HG02623 (cell line): ENCODE data around the gene EPB41L5.
A peak's percentile ranks its signal among the peaks of the same experiment; 100 is the strongest.
"Not testable (repeated sequence)": the region's sequence is repeated elsewhere in the genome, so short reads cannot be mapped to it uniquely, and the experiment has no call there.

ENCODE experiments used
- ATAC-seq: cut with Tn5 transposase; IDR thresholded peaks from one replicate; pipeline ENCODE4 v1.9.1; 2021; ENCODE audit warnings: moderate library complexity; ENCODE audit not compliant: unreplicated experiment

The EPB41L5 gene

DNA sequence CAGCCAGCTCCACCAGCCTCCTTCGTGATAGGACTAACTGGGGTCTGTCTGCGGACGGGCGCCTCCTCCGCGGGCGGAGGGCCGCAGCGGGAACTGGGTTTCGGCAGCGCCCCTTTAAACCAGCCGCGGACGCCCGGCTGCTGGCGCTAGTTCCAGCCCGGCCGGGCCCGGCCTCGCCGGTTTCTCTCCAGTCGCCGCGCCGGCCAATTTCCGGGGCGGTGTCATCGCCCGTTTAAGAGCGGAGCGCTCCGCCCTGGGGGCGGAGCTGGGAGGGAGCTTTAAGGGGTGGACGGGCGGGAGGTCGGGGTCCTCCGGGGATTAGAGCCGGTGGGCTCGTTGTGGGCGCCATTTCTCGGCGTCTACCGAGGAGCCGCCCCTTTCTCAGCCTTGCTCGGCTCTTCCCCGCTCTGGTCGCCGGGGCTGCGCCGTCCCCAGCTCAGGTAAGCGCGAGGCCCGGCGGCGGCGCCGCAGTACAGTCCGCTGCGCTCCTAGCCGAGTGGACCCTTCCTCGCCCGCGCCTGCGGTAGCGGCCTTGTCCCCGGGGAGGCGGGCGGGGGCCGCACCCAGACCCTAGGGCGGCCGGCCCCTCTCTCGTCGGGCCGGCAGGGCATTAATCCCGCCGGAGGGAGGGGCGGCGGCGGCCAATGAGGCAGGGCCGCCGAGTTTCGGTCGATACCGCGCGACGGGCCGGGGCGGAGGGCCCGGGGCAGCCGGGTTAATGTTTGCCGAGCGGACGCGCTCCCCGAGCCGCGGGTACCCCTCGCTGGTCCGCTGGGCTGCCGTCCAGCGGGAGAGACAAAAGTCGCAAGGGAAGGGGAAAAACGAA, at the start of gene EPB41L5:
Gene EPB41L5 (plus strand): TSS at position 307 of the 826 bp plus-strand sequence. CDS start 6,008 bp downstream, outside the sequence.
- peak; percentile 94 for ATAC-seq

DNA sequence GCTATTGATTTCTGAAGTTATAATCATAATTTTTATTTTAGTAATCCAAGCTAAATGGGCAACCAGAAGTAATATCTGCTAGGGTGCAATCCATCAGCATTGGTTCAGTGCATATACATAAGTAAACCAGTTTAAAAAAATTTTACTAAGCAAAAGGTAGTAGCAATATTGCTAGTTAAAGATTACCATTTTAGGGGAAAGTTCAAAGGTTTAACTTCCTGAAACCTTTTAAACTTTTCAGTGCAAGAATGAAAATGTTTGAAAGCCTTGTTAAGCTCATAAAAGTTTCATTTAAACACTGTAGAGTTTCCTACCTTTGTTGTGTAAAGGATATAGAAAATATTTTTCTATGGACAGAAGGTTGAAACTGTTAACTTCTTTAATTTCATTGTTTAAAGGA, 31.0 kb upstream of the EPB41L5 start:
- no peak for ATAC-seq

DNA sequence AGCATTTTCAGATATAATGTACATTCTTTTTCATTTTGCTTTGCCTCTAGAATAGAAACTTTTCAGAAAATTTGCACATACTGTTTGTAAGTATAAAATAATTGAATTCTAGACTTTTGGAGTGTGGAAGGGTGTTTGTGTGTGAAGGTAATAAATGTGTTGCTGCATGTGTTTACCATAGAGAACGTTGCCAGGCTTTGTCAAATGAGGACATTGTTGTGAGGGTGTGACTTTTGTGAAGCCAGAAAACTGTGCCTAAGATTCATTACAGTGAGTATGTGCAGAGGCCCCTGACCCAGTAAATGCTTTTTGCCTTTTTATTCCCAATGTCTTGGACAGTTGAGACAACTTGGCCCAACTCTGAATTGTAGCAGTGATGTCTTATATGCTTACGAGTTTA, 30.4 kb upstream of the EPB41L5 start:
- no peak for ATAC-seq

DNA sequence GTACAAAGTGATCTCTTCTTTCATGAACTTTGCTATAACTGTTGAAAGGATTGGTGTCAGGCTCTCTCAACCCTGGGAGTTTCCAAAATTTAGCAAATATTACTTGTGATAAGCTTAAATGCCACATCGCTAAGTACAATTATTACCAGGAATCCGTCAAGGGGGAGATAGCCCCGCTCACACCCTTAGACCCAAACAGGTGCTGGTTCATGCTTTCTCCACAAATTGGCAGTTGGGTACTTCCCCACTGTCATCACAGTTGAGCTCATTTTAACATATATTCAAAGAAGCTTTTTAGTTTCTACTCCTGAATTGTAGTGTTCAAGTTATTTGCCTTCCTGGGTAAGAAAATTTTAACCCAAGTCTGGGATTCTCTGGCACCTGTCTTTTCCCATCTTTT, 29.8 kb upstream of the EPB41L5 start:
- ATAC-seq, result no peak

DNA sequence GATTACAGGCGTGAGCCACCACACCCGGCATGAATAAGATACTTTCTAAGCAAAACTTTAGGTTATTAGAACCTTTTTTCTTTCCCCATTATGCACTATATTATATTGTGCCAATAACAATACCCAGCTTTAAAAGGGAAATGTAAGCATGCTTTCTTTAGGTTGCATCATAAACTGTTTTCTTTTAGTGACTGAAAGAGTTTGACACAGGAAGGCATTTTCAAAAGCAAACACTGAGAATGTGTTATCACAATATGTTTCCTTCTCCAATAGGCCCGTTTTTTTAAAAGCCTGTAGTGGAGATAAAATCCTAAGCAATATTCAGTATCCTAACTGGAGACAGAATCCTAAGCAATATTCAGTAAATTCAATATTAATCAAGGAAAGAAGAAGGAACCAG, 16.7 kb upstream of the EPB41L5 start:
- no peak for ATAC-seq

DNA sequence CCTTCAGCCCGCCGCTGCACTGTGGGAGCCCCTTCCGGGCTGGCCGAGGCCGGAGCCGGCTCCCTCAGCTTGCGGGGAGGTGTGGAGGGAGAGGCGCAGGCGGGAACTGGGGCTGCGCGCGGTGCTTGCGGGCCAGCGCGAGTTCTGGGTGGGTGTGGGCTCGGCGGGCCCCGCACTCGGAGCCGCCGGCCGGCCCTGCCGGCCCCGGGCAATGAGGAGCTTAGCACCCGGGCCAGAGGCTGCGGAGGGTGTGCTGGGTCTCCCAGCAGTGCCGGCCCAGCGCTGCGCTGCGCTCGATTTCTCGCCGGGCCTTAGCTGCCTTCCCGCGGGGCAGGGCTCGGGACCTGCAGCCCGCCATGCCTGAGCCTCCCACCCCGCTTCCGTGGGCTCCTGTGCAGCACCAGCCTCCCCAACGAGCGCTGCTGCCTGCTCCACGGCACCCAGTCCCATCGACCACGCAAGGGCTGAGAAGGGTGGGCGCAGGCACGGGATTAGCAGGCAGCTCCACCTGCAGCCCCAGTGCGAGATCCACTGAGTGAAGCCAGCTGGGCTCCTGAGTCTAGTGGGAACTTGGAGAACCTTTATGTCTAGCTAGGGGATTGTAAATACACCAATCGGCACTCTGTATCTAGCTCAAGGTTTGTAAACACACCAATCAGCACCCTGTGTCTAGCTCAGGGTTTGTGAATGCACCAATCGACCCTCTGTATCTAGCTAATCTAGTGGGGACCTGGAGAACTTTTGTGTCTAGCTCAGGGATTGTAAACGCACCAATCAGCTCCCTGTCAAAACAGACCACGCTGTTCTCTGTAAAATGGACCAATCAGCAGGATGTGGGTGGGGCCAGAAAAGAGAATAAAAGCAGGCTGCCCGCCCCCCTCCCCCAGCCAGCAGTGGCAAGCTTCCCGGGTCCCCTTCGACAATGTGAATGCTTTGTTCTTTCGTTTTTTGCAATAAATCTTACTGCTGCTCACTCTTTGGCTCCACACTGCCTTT, 15.7 kb upstream of the EPB41L5 start:
- not testable (repeated sequence) for ATAC-seq

DNA sequence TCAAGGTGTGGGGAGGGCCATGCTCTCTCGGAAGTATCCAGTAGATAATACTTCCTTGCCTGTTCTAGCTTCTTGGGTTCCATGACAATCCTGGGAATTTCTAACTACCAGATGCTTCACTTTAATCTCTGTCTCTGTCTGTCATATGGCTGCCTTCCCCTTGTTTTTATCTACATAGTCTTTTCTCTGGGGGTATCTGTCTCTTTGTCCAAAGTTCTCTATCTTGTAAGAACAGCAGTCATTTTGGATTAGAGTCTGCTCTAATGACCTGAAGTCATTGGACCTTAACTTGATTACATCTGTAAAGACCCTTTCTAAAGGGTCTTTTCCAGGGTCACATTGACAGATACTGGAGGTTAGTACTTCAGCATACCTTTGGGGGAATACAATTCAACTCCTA, 11.4 kb upstream of the EPB41L5 start:
- no peak for ATAC-seq

DNA sequence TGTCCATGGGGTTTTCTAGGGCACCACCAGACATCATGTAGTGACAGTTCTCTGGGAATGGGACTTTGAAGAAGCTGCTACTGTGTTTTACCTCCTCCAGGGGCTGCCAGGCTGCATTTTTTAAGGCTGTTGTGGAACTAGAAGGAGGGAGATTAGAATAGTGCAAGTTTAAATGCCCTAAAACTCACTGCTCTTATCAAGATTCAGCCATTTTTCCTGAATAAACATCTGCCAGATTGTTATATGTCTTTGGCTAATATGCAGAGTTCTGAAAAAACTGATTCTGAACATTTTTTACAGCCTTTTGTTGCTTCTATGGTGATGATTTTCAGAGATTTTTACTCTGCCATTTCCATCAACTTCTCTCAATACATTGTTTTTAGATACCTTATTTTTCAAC, 8.6 kb upstream of the EPB41L5 start:
- no peak for ATAC-seq

DNA sequence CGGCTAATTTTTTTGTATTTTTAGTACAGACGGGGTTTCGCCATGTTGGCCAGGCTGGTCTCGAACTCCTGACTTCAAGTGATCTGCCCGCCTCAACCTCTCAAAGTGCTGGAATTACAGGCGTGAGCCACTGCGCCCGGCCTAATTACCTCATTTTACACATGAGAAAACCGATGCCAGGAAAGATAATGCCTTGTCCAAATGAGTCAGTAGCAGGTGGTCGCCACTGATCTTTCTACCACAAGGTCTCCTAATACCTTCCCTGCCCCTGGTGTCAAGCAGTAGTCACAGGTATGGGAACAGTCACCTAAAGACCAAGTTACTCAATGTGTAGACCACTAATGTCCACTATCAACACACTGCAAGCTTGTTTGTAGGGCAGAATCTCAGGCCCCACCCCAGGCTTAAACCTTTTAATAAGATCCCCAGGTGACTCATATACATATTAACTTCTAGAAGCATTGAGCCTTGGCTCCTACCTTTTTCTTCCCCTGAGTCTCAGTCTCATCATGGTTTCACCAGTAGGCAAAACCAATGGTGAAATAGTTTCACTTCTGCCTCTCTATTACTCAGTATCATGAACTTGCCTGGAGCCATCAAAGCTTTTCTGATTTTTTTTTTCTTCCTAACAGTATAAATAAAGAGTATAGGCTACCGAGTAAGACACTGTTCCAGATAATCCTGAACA, 6.9 kb upstream of the EPB41L5 start:
- peak; percentile 88 for ATAC-seq

DNA sequence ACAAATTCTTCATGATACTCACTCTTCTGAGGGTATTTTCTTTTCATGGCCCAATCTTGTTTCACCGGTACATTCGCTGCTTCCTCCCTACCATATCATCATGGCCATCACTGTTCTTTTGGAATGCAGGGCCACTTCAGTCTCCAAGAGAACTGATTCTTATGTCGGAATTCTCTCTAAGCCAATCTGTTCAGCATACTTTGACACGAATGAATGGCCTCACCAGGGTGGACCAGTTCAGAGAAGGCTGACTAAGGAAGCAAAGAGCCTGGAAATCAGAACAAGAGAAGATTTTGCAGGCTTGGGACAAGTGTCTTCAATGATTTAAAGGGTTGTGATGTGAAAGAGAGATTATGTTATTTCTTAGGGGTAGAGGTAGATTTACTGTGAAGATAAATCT, 5.0 kb upstream of the EPB41L5 start:
- no peak for ATAC-seq

DNA sequence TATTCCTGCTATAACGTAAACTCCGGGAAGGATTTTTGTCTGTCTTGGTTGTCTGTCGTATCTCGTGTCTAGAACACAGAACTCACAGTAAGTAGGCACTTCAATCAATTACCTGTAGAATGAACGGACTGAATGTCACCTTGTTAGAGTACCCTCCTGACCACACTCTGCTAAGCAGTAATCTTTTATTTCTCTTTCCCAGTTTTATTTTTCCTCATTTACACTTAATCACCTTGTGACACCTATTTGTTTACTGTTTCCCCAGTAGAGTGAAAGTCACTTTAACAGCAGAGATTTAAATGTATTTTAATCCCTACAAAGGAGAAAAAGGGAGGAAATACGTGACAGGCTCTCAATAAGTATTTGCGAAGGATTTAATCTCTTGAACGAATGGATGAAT, 514 bp upstream of the EPB41L5 start:
- no peak for ATAC-seq

DNA sequence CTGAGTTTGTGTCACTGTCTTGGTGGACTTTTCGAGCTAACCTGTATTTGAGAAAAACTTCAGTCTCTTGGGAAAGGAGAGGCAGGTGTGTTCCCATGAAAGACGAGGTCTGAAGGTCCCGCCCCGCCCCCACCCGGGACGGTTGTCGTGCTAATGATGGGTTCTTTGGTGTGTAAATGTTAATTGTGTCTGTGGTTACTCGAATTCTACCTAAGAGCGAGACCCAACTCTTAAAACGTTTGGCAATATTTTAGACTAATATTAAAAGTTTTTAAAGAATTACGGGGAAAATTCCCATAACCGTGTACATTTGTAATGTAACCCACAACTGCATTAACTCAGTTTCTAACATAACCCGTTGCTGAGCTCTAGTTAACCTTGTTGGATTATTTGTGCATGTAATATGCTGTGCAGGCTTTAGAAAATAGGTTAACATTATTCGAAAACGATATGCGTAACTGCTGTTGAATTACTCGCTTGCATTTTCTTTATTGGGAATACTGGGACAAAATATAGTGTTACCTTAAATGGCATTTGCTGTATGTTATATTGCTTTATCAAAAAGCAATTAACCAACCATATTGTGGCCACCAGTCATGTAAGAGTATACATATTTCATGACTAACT, 833 bp downstream of the EPB41L5 start:
- no peak for ATAC-seq

DNA sequence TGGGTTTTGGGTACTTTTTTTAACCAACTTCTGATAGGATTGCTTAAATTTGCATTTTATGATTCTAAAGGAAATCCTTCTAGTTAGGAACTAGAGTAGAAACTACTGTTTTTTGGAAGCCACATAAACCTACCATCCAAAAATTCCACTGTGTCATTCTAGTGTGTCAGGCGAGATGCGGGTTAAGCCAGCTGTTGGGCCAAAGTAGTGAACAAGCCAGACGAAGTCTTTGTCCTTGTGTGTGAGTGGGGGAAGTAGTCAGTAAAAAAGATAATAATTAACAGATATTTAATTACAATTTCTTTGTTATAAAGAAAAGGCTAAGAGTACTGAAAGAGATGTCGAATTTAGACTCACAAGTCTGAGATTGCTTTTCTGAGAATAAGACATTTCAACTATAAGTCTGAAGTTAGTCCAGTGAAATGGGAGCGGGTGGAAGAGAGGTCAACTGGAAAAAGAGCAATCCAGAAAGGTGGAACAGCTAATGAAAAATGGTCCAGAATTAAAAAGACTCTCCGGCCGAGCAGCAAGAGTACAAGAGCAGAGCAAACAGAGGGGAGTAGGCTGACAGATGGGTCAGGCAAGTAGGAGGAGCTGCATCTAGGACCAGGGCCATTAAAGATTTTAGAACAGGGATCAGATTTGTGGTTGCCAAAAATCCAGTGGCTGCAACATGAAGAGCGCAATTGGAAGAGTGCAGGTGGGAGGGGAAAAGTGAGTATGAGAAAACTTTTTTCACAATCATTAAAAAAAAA, 1.5 kb downstream of the EPB41L5 start:
- no peak for ATAC-seq

DNA sequence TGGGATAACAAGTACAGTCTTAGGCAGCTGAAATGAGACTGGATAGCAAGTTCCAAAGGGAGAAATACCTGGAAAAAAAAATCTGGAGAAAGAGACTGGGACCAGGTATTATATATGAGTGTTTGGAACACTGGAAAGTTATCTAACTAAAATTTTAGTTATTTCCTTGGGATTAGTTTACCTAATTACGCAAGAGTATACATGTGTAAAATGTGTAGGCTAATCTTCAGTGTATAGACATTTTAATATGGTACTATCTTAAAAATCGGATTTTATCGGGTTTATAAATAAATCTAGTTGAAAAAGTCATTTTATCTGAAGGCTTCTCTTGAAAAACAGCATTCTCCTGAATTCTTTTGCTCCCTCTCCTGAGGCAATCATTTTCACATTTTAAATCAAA, 3.9 kb downstream of the EPB41L5 start:
- no peak for ATAC-seq

DNA sequence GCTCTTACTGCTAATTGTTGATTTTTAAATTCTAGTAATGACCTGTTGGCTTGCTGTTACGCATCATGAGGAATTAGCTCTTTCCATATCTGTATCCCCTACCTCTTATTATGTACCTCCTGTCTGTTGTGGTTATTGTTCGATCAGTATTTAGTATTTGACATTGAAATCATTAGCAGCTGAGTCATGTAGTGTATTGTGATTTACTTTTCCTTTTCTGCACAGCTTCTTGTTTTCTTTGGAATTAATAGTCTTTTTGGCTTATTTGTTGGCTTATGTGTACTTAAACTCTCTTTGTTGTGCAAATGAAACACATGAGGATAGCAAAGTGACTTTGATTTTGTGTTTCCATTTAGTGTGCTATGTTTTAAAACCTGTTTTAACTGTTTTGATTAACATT, 4.3 kb downstream of the EPB41L5 start:
- ATAC-seq, result no peak

DNA sequence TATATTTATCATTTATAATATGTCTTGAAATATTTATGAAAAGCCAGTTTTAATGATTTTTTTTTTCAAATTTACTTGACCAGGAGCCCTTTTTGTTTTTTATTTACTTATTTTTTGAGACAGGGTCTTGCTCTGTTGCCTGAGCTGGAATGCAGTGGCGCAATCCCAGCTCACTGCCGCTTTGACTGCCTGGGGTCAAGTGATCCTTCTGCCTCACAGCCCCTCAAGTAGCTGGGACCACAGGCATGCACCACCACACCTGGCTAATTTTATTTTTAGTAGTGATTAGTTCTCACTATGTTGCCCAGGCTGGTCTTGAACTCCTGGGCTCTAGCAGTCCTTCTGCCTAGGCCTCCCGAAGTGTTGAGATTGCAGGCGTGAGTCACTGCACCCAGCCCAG, 5.7 kb downstream of the EPB41L5 start:
- ATAC-seq, result no peak

DNA sequence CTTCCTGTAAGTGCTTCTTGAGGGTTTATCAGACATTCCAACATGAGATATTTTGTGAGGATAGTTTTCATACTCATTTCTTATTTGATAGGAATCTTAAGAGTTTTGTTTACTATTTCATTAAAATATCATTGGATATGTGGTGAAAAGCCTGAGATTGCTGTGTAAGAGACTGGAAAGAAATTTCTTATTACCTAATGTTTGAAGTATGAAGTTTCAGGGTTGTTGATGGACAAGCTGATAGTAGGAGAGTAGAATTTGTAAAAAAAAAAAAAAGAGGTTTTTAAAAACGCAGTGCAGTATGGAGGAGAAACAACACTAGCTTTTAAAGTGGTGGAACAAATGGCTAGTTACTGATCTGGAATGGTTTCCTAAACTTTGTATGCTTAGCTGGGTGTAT, 7.7 kb downstream of the EPB41L5 start:
- no peak for ATAC-seq

DNA sequence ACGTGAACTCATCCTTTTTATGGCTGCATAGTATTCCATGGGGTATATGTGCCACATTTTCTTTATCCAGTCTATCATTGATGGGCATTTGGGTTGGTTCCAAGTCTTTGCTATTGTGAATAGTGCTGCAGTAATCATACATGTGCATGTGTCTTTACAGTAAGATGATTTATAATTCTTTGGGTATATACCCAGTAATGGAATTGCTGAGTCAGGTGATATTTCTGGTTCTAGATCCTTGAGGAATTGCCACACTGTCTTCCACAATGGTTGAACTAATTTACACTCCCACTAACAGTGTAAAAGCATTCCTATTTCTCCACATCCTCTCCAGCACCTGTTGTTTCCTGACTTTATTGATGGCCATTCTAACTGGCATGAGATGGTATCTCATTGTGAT, 9.6 kb downstream of the EPB41L5 start:
- not testable (repeated sequence) for ATAC-seq

DNA sequence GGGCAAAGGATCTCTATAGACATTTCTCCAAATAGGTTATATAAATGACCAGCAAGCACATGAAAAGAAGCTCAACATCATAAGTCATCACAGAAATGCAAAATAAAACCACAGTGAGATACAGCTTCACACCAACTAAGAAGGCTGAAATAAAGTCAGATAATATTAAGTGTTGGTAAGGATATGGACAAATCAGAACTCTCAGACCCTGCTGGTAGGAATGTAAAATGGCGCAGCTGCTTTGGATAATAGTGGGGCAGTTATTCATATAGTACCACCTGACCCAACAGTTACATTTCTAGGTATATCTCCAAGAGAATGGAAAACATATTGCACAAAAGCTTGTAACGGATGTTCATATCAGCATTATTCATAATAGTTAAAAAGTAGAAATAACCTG, 14.0 kb downstream of the EPB41L5 start:
- ATAC-seq, result no peak

DNA sequence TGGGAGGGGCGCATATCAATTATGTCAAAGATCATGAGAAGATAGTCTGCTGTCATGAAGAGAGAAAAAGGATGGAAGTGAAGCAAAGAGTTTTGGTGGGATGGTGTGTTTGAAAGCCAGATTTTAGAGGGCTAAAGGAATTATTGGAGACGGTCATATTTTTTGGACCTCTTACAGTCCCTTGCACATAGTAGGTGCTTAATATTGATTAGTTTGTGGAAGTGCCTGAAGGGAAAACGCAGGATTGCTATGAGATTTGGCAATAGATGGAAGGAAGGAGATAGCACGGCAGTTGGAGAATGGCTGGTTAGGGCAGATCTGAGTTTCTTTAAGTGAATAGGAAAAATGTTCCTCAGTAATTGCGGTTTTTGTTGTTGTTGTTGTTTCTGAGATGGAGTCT, 15.9 kb downstream of the EPB41L5 start:
- ATAC-seq, result no peak
